ENCODE results near the gene GGNBP2.

DNA sequence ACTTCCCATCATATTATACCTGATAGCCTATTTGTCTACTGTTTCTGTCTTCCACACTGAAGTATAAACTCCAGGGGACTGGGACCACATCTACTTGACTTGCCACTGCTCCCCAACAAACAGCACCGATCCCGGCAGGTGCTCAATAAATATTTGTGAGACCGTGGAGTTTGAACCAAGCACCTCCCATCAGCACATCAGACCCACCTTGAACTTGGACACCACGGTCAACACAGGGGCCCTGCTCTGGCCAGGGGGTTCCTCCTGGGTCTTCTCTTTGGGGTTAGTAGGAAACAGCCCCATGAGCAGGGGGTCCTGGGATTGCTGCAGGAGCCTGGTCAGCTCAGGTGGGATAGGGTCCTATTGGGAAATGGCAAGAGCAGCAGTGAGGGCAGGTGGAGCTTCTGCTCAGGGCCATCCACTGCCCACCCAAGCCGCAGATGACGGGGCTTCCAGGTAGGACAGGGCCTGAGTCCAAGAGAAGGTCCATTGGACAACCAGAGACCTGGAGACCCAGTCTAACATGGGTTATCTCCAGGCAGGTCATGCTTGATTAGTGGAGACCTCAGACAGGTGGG, 38.4 kb upstream of the GGNBP2 start:
- TF ChIP-seq, protein P1, sequence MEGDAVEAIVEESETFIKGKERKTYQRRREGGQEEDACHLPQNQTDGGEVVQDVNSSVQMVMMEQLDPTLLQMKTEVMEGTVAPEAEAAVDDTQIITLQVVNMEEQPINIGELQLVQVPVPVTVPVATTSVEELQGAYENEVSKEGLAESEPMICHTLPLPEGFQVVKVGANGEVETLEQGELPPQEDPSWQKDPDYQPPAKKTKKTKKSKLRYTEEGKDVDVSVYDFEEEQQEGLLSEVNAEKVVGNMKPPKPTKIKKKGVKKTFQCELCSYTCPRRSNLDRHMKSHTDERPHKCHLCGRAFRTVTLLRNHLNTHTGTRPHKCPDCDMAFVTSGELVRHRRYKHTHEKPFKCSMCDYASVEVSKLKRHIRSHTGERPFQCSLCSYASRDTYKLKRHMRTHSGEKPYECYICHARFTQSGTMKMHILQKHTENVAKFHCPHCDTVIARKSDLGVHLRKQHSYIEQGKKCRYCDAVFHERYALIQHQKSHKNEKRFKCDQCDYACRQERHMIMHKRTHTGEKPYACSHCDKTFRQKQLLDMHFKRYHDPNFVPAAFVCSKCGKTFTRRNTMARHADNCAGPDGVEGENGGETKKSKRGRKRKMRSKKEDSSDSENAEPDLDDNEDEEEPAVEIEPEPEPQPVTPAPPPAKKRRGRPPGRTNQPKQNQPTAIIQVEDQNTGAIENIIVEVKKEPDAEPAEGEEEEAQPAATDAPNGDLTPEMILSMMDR (IDR thresholded peaks at IDR 0.05): no peak
- TF ChIP-seq, protein P2, sequence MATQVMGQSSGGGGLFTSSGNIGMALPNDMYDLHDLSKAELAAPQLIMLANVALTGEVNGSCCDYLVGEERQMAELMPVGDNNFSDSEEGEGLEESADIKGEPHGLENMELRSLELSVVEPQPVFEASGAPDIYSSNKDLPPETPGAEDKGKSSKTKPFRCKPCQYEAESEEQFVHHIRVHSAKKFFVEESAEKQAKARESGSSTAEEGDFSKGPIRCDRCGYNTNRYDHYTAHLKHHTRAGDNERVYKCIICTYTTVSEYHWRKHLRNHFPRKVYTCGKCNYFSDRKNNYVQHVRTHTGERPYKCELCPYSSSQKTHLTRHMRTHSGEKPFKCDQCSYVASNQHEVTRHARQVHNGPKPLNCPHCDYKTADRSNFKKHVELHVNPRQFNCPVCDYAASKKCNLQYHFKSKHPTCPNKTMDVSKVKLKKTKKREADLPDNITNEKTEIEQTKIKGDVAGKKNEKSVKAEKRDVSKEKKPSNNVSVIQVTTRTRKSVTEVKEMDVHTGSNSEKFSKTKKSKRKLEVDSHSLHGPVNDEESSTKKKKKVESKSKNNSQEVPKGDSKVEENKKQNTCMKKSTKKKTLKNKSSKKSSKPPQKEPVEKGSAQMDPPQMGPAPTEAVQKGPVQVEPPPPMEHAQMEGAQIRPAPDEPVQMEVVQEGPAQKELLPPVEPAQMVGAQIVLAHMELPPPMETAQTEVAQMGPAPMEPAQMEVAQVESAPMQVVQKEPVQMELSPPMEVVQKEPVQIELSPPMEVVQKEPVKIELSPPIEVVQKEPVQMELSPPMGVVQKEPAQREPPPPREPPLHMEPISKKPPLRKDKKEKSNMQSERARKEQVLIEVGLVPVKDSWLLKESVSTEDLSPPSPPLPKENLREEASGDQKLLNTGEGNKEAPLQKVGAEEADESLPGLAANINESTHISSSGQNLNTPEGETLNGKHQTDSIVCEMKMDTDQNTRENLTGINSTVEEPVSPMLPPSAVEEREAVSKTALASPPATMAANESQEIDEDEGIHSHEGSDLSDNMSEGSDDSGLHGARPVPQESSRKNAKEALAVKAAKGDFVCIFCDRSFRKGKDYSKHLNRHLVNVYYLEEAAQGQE (IDR thresholded peaks at IDR 0.05; ENCODE audit: insufficient read depth in 1 of 2, low read depth in 2 of 2, low read length in 1 of 2): no peak
- TF ChIP-seq POLR2AphosphoS5 (IDR thresholded peaks at IDR 0.05; ENCODE audit: low read depth, low read length) (no peak; the same call in 1 of the 2 replicates), SIN3A (IDR thresholded peaks at IDR 0.05; ENCODE audit: borderline replicate concordance, insufficient read depth, low read depth, low read length) (no peak)

Data from Panc1 (cell line).